GM12878 (cell line): ENCODE results near the gene IQGAP3. TPM values are rescaled to one million over a fixed set of nuclear protein-coding genes. Genes with fewer than 3 reads are reported as not detected.
A peak's percentile ranks its signal among the peaks of the same experiment; 100 is the strongest.

Experiments used
- ATAC-seq: fragments of 200-7000 bp; cut with Tn5 transposase; 3 replicates; pipeline ENCODE4 v1.9.1; 2020; ENCODE audit warnings: mild to moderate bottlenecking, moderate library complexity
- BruUV-seq: library from RNA; stranded (reverse); fragments of 400-500 nt; replicated peaks from 2 replicates; lab custom pipeline; 2021; lab: Mats Ljungman, UMichigan
- CTCF ChIA-PET: fragments of 300-600 bp; sonication (Branson Sonifier 250); formaldehyde crosslinking; extraction: SDS; loops from one replicate; lab custom pipeline; 2021; ENCODE audit warnings: inconsistent platforms; lab: Yijun Ruan, JAX
- POLR2A ChIA-PET: fragments of 350-600 bp; formaldehyde crosslinking; extraction: SDS; loops from one replicate; lab custom pipeline; 2021; ENCODE audit warnings: inconsistent platforms; lab: Charles Lee
- RAD21 ChIA-PET: fragments of 300-600 bp; sonication (Branson Sonifier 250); formaldehyde crosslinking; loops from one replicate; lab custom pipeline; 2023; ENCODE audit warnings: antibody characterized with exemption; ENCODE audit not compliant: unreplicated experiment; lab: Charles Lee
- SMC1A ChIA-PET: fragments of 300-600 bp; sonication (Branson Sonifier 250); formaldehyde crosslinking; loops from one replicate; lab custom pipeline; 2023; ENCODE audit not compliant: unreplicated experiment, uncharacterized antibody; lab: Charles Lee
- DNase-seq: peaks from one replicate; pipeline ENCODE4 v3.0.0-alpha.2; 2011; ENCODE audit warnings: low read depth, low spot score
- FAIRE-seq: peaks from 3 replicates; lab custom pipeline; 2011; peaks lifted over from hg19 to GRCh38; lab: Jason Lieb, UNC
- H2AFZ ChIP-seq: 2 replicates; pipeline ENCODE4 v1.6.0; 2011; ENCODE audit warnings: low read depth, low read length, control low read depth; ENCODE audit not compliant: control insufficient read depth
- H3K27ac ChIP-seq: 2 replicates; pipeline ENCODE4 v1.5.1; 2011; ENCODE audit warnings: control low read depth; ENCODE audit not compliant: control insufficient read depth, insufficient read depth
- H3K27me3 ChIP-seq, 2 experiments: replicated peaks in 1 of 2; 2 replicates each; pipeline versions ENCODE4 v1.6.0 to v1.6.1; 2011; ENCODE audit warnings: low read length in 1 of 2; ENCODE audit not compliant: control insufficient read depth in 2 of 2, insufficient read depth in 2 of 2
- H3K36me3 ChIP-seq, 2 experiments: 2 replicates each; pipeline ENCODE4 v1.5.1; 2011; ENCODE audit warnings: low read length in 1 of 2; ENCODE audit not compliant: control insufficient read depth in 2 of 2, insufficient read depth in 2 of 2
- H3K4me1 ChIP-seq: 2 replicates; pipeline ENCODE4 v1.6.1; 2011; ENCODE audit warnings: mild to moderate bottlenecking, low read length, moderate library complexity, mixed read lengths; ENCODE audit not compliant: control insufficient read depth, insufficient read depth
- H3K4me2 ChIP-seq: 2 replicates; pipeline ENCODE4 v1.6.0; 2011; ENCODE audit warnings: control low read depth; ENCODE audit not compliant: control insufficient read depth, insufficient read depth
- H3K4me3 ChIP-seq: fragments of 200-600 bp; sonication (generic); 2 replicates; pipeline ENCODE4 v1.5.1; 2016
- H3K79me2 ChIP-seq: 2 replicates; pipeline ENCODE4 v1.6.0; 2011; ENCODE audit warnings: low read length; ENCODE audit not compliant: control insufficient read depth, insufficient read depth
- H3K9ac ChIP-seq: 2 replicates; pipeline ENCODE4 v1.8.0; 2011; ENCODE audit warnings: low read length, control low read depth, mixed read lengths; ENCODE audit not compliant: control insufficient read depth, insufficient read depth
- H3K9me3 ChIP-seq: replicated peaks from 3 replicates; pipeline ENCODE4 v1.5.1; 2011; ENCODE audit warnings: mild to moderate bottlenecking, low read length; ENCODE audit not compliant: control insufficient read depth, insufficient read depth
- H4K20me1 ChIP-seq: 2 replicates; pipeline ENCODE4 v1.6.0; 2011; ENCODE audit not compliant: control insufficient read depth, insufficient read depth
- HDGF ChIP-seq: fragments of 450-650 bp; IDR thresholded peaks from 2 replicates; pipeline ENCODE4 v1.6.1; 2016; ENCODE audit warnings: antibody characterized with exemption
- IKZF1 ChIP-seq: fragments of 450-650 bp; conservative IDR thresholded peaks from 2 replicates; pipeline ENCODE4 v1.6.1; 2017; ENCODE audit warnings: antibody characterized with exemption, mild to moderate bottlenecking
- JUND ChIP-seq: IDR thresholded peaks from 2 replicates; pipeline ENCODE4 v1.6.1; 2012; ENCODE audit warnings: low read depth, mild to moderate bottlenecking, low read length, improper control_type of control experiment, moderate library complexity
- LARP7 ChIP-seq: fragments of 450-650 bp; IDR thresholded peaks from 2 replicates; pipeline ENCODE4 v1.6.1; 2017; ENCODE audit warnings: mild to moderate bottlenecking
- MEF2A ChIP-seq: IDR thresholded peaks from 2 replicates; pipeline ENCODE4 v1.6.1; 2011; ENCODE audit warnings: low read depth, mild to moderate bottlenecking, low read length, moderate library complexity; ENCODE audit not compliant: insufficient read depth
- RAD21 ChIP-seq: IDR thresholded peaks from 2 replicates; pipeline ENCODE4 v1.6.1; 2011; ENCODE audit warnings: mild to moderate bottlenecking, low read depth, low read length, moderate library complexity; ENCODE audit not compliant: insufficient read depth
- RELA ChIP-seq: fragments of 450-650 bp; IDR thresholded peaks from 2 replicates; pipeline ENCODE4 v1.8.0; 2014; ENCODE audit warnings: borderline replicate concordance; ENCODE audit not compliant: partially characterized antibody
- SMC3 ChIP-seq: IDR thresholded peaks from 2 replicates; pipeline ENCODE4 v1.6.1; 2011; ENCODE audit warnings: low read length, improper control_type of control experiment, borderline replicate concordance
- TCF12 ChIP-seq: IDR thresholded peaks from 2 replicates; pipeline ENCODE4 v1.6.1; 2011; ENCODE audit warnings: low read depth, mild to moderate bottlenecking, low read length
- WGBS: methylation state at CpG from one replicate; pipeline ENCODE4 v1.1.6; 2016; ENCODE audit warnings: low lambda C conversion rate; ENCODE audit not compliant: insufficient replicate concordance, insufficient coverage; ENCODE audit errors: missing lambda C conversion rate; 5-methylcytosine and 5-hydroxymethylcytosine counted together
- in situ Hi-C: fragments of 300-500 bp; cut with MboI; formaldehyde crosslinking; loops from 9 replicates; pipeline ENCODE4 v1.14.3; 2018; ENCODE audit warnings: mixed read lengths
- intact Hi-C: fragments of 100-400 bp; cut with micrococcal nuclease; formaldehyde crosslinking; loops from one replicate; pipeline ENCODE4 v1.14.2; 2022; ENCODE audit not compliant: unreplicated experiment
- polyA plus RNA-seq, 11 experiments: library from polyadenylated mRNA; depleted of rRNA in 4 of 11; unstranded in 6 of 11; stranded (reverse) in 5 of 11; fragments of >200 nt; fragmentation: Nextera tagmentation in 4 of 11; fragmentation: Illumina TruSeq in 1 of 11; extraction: Ambion mirVana in 4 of 11; extraction: Trizol in 1 of 11; gene quantifications; 1 replicate in 1 of 11; 2 replicates in 10 of 11; pipeline versions ENCODE4 v1.2.1 to v1.2.3, GENCODE V29; 2011 to 2016; ENCODE audit warnings: inconsistent platforms in 2 of 11, missing spikeins in 2 of 11, low read depth in 1 of 11
- total RNA-seq, 4 experiments: library from RNA; depleted of rRNA in 3 of 4; stranded (reverse); fragments of >200 nt in 3 of 4; fragmentation: Illumina TruSeq in 1 of 4; extraction: Trizol in 1 of 4; gene quantifications; 2 replicates each; pipeline versions ENCODE4 v1.2.1 to v1.2.3, GENCODE V29; 2013 to 2021
- TF ChIP-seq, protein P1 (sequence below): fragments of 450-650 bp; formaldehyde crosslinking; IDR thresholded peaks from 2 replicates; pipeline ENCODE4 v1.4.0; 2020; ENCODE audit warnings: mild to moderate bottlenecking, moderate library complexity
- TF ChIP-seq, protein P2 (sequence below): fragments of 450-650 bp; IDR thresholded peaks from 2 replicates; pipeline ENCODE4 v1.6.1; 2017; ENCODE audit warnings: mild to moderate bottlenecking, low read depth, inconsistent platforms; ENCODE audit not compliant: poor library complexity, severe bottlenecking
- TF ChIP-seq, protein P3 (sequence below): fragments of 450-650 bp; IDR thresholded peaks from 2 replicates; pipeline ENCODE4 v1.6.1; 2016; ENCODE audit warnings: mild to moderate bottlenecking, moderate library complexity, borderline replicate concordance

Gene IQGAP3
- total and polyA plus RNA-seq, 10 of the 15 experiments (the other 5 are each of a cell fraction or from before 2014, with no cell fraction given), result 1.1 to 10.7 (median 7.9) TPM

DNA sequence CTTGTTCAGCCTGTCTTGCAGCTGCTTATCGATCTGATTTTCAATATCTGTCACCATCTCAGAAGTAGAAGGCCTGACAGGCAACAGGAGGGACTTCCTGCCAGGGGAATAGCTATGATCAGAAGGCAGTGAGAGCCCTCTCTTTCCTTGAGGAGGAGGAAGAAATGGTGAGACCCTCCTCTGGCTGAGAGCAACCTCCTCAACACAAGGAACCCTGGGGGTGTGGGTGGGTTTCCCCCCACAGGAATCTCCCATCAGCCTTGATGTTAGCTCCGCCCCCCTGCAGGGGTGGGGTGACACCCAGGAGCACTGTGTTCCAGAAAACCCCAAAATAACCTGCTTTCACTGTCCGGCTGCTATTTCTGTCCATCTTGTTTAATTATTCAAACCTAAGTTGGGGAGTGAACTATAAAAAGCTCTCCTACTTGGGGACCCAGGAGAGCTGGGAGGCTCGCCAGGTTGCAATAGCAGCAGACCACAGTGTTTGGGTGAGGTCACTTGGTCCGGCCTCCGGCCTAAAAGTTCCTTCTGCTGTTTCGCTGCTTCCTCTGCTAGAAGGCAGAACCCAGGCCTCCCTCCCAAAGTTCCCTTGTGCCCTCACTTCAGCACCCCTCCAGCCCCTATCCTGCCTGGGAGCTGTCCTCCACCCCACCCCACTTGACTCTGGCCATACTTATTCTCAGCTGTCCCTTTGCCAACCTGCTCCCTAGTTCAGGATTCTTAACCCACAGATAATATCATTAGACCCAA is 64.0 kb downstream of the IQGAP3 start:
- WGBS, result 2% methylated on average over 7 of the region's 7 CpGs
- H3K27me3 ChIP-seq, result no peaks in the 10 kb centered on the region
- DNase-seq, result no peak
- SMC1A ChIA-PET, result interaction anchor here (0.8 to 16.4 kb wide), 15 partner anchors 9 to 122 kb away, joined by 3 to 460 read pairs (median 4); partner anchors contain the start of genes IQGAP3 and NAXE
- H3K4me3 ChIP-seq, result peak overlapping the region; percentile 84
- no peaks in the 10 kb centered on the region for H4K20me1 ChIP-seq
- POLR2A ChIA-PET, result interaction anchor here (0.5 to 17.1 kb wide), 14 partner anchors 9 to 483 kb away, joined by 3 to 630 read pairs (median 5); partner anchors contain the start of genes MEF2D and SLC25A44
- in situ Hi-C loops, result no loop called here
- H3K4me1 ChIP-seq, result peaks cover 37% of the 10 kb centered on the region
- no peaks in the 10 kb centered on the region for H3K36me3 ChIP-seq
- BruUV-seq, result no TSS peak
- peak overlapping the region; percentile 80 for H3K27ac ChIP-seq
- H3K9ac ChIP-seq, result peak overlapping the region; percentile 70
- H3K4me2 ChIP-seq, result peak overlapping the region; percentile 82
- RAD21 ChIA-PET, result interaction anchor here (0.5 to 4.7 kb wide), 14 partner anchors 8 to 244 kb away, joined by 3 to 80 read pairs (median 4); partner anchors contain the start of gene NAXE
- peak; percentile 53 for ATAC-seq
- H3K79me2 ChIP-seq, result peaks cover 3% of the 10 kb centered on the region
- H2AFZ ChIP-seq, result peak overlapping the region; percentile 75
- intact Hi-C loops, result loop anchor here (5.0 to 10.0 kb wide), 2 partner anchors 94 to 236 kb away; partner anchors contain the start of genes GPATCH4 and MRPL24
- CTCF ChIA-PET, result interaction anchor here (0.6 to 3.3 kb wide), 21 partner anchors 9 to 220 kb away, joined by 3 to 36 read pairs (median 5); partner anchors contain the start of genes ISG20L2, METTL25B and NAXE
- no peak for FAIRE-seq
- H3K9me3 ChIP-seq, result no peaks in the 10 kb centered on the region
- TF ChIP-seq MEF2A (peak; percentile 88), TCF12 (0 out of 2 replicates have a peak, but pooled peaks have one; percentile 5), JUND (no peak), RAD21 (no peak), LARP7 (no peak), SMC3 (no peak), RELA (peak; percentile 16), HDGF (0 out of 2 replicates have a peak, but pooled peaks have one; percentile 24), IKZF1 (peak; percentile 71)
- TF ChIP-seq, protein P1, sequence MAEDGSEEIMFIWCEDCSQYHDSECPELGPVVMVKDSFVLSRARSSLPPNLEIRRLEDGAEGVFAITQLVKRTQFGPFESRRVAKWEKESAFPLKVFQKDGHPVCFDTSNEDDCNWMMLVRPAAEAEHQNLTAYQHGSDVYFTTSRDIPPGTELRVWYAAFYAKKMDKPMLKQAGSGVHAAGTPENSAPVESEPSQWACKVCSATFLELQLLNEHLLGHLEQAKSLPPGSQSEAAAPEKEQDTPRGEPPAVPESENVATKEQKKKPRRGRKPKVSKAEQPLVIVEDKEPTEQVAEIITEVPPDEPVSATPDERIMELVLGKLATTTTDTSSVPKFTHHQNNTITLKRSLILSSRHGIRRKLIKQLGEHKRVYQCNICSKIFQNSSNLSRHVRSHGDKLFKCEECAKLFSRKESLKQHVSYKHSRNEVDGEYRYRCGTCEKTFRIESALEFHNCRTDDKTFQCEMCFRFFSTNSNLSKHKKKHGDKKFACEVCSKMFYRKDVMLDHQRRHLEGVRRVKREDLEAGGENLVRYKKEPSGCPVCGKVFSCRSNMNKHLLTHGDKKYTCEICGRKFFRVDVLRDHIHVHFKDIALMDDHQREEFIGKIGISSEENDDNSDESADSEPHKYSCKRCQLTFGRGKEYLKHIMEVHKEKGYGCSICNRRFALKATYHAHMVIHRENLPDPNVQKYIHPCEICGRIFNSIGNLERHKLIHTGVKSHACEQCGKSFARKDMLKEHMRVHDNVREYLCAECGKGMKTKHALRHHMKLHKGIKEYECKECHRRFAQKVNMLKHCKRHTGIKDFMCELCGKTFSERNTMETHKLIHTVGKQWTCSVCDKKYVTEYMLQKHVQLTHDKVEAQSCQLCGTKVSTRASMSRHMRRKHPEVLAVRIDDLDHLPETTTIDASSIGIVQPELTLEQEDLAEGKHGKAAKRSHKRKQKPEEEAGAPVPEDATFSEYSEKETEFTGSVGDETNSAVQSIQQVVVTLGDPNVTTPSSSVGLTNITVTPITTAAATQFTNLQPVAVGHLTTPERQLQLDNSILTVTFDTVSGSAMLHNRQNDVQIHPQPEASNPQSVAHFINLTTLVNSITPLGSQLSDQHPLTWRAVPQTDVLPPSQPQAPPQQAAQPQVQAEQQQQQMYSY (CRISPR knock-in tag), result no peak
- TF ChIP-seq, protein P2, sequence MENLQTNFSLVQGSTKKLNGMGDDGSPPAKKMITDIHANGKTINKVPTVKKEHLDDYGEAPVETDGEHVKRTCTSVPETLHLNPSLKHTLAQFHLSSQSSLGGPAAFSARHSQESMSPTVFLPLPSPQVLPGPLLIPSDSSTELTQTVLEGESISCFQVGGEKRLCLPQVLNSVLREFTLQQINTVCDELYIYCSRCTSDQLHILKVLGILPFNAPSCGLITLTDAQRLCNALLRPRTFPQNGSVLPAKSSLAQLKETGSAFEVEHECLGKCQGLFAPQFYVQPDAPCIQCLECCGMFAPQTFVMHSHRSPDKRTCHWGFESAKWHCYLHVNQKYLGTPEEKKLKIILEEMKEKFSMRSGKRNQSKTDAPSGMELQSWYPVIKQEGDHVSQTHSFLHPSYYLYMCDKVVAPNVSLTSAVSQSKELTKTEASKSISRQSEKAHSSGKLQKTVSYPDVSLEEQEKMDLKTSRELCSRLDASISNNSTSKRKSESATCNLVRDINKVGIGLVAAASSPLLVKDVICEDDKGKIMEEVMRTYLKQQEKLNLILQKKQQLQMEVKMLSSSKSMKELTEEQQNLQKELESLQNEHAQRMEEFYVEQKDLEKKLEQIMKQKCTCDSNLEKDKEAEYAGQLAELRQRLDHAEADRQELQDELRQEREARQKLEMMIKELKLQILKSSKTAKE, result peak; percentile 67
- TF ChIP-seq, protein P3, sequence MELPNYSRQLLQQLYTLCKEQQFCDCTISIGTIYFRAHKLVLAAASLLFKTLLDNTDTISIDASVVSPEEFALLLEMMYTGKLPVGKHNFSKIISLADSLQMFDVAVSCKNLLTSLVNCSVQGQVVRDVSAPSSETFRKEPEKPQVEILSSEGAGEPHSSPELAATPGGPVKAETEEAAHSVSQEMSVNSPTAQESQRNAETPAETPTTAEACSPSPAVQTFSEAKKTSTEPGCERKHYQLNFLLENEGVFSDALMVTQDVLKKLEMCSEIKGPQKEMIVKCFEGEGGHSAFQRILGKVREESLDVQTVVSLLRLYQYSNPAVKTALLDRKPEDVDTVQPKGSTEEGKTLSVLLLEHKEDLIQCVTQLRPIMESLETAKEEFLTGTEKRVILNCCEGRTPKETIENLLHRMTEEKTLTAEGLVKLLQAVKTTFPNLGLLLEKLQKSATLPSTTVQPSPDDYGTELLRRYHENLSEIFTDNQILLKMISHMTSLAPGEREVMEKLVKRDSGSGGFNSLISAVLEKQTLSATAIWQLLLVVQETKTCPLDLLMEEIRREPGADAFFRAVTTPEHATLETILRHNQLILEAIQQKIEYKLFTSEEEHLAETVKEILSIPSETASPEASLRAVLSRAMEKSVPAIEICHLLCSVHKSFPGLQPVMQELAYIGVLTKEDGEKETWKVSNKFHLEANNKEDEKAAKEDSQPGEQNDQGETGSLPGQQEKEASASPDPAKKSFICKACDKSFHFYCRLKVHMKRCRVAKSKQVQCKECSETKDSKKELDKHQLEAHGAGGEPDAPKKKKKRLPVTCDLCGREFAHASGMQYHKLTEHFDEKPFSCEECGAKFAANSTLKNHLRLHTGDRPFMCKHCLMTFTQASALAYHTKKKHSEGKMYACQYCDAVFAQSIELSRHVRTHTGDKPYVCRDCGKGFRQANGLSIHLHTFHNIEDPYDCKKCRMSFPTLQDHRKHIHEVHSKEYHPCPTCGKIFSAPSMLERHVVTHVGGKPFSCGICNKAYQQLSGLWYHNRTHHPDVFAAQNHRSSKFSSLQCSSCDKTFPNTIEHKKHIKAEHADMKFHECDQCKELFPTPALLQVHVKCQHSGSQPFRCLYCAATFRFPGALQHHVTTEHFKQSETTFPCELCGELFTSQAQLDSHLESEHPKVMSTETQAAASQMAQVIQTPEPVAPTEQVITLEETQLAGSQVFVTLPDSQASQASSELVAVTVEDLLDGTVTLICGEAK, result no peak
